ENCODE results near the gene NTN4.
A peak's percentile ranks its signal among the peaks of the same experiment; 100 is the strongest.
"Not testable (repeated sequence)": the region's sequence is repeated elsewhere in the genome, so short reads cannot be mapped to it uniquely, and the experiment has no call there.

NTN4 gene

DNA sequence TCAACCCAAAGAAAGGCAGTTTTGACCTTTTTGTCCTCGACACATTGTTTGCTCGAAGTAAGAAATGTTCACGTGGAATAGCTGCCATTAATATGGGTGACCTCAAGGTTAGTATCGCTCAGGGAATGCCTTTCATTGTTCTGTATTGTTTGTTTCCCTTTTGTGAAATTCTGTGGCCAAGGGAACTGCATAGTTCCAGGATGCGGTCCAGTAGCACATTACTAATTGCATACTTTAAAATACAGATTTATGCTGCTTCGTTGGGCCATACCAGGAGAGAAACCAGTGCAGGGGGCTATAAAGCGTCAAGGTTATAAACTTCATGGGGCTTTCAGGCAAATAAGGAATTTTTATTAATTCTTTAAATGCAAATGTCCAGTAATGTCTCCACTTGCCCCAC, 166.0 kb downstream of the NTN4 start:
- no peak overlapping the region for H3K4me3 Mint-ChIP-seq
- no peaks in the 10 kb centered on the region for H3K36me3 Mint-ChIP-seq (ENCODE audit: low read depth)
- H3K9me3 Mint-ChIP-seq: no peaks in the 10 kb centered on the region
- peaks cover under 1% of the 10 kb centered on the region for H3K27me3 Mint-ChIP-seq (ENCODE audit: low read depth, poor library complexity)
- no peak overlapping the region for H3K27ac Mint-ChIP-seq
- TF ChIP-seq, protein P1, sequence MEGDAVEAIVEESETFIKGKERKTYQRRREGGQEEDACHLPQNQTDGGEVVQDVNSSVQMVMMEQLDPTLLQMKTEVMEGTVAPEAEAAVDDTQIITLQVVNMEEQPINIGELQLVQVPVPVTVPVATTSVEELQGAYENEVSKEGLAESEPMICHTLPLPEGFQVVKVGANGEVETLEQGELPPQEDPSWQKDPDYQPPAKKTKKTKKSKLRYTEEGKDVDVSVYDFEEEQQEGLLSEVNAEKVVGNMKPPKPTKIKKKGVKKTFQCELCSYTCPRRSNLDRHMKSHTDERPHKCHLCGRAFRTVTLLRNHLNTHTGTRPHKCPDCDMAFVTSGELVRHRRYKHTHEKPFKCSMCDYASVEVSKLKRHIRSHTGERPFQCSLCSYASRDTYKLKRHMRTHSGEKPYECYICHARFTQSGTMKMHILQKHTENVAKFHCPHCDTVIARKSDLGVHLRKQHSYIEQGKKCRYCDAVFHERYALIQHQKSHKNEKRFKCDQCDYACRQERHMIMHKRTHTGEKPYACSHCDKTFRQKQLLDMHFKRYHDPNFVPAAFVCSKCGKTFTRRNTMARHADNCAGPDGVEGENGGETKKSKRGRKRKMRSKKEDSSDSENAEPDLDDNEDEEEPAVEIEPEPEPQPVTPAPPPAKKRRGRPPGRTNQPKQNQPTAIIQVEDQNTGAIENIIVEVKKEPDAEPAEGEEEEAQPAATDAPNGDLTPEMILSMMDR (IDR thresholded peaks at IDR 0.05): no peak
- no peak for DNase-seq
- H3K4me1 Mint-ChIP-seq: no peaks in the 10 kb centered on the region

DNA sequence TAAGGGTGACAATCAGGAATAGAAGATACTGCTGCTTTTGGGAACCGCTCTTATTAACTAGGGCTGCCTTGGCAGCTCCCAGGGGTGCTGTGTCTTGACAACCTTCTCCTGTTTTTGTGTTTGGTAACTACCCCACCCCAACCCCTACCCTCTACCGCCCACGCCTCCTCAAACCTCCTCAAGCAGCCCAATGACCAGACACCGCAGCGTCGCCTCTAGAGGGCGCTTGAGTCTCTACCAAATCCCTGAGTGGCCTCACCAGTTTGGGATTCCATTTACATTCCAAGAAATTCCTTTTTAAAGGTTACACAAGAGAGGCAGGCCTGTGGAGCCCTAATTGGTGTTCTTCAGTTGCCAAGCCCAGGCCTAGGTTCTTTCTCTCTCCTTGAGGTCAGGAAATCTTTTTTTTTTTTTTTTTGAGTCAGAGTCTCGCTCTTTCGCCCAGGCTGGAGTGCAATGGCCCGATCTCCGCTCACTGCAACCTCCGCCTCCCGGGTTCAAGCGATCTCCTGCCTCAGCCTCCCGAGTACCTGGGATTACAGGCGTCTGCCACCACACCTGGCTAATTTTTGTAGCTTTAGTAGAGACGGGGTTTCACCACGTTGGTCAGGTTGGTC, 166.9 kb downstream of the NTN4 start:
- Mint-ChIP-seq H3K27me3 (ENCODE audit: low read depth, poor library complexity) (peaks cover 5% of the 10 kb centered on the region), H3K36me3 (ENCODE audit: low read depth) (no peaks in the 10 kb centered on the region), H3K4me1 (no peaks in the 10 kb centered on the region), H3K27ac (no peak overlapping the region), H3K4me3 (no peak overlapping the region), H3K9me3 (no peaks in the 10 kb centered on the region)
- peak; percentile 70 for DNase-seq
- TF ChIP-seq, protein P1 (IDR thresholded peaks at IDR 0.05): peak; percentile 61

GRCh38 chr12:95622879-95623278, 167.7 kb downstream of the NTN4 start:
- Mint-ChIP-seq H3K4me1 (no peaks in the 10 kb centered on the region), H3K27ac (no peak overlapping the region), H3K4me3 (no peak overlapping the region), H3K36me3 (ENCODE audit: low read depth) (no peaks in the 10 kb centered on the region), H3K9me3 (no peaks in the 10 kb centered on the region), H3K27me3 (ENCODE audit: low read depth, poor library complexity) (peaks cover 5% of the 10 kb centered on the region)
- TF ChIP-seq, protein P1 (IDR thresholded peaks at IDR 0.05): no peak
- DNase-seq: no peak

- H3K4me3 Mint-ChIP-seq: no peak overlapping the region
- H3K9me3 Mint-ChIP-seq: no peaks in the 10 kb centered on the region
- DNase-seq: no peak
- H3K36me3 Mint-ChIP-seq (ENCODE audit: low read depth): no peaks in the 10 kb centered on the region
- no peaks in the 10 kb centered on the region for H3K4me1 Mint-ChIP-seq
- TF ChIP-seq, protein P1 (IDR thresholded peaks at IDR 0.05): no peak
- H3K27ac Mint-ChIP-seq: no peak overlapping the region
- H3K27me3 Mint-ChIP-seq (ENCODE audit: low read depth, poor library complexity): peaks cover 5% of the 10 kb centered on the region
Measured at GRCh38 chr12:95621725-95622124, 168.8 kb downstream of the NTN4 start.

- H3K4me1 Mint-ChIP-seq: no peaks in the 10 kb centered on the region
- H3K4me3 Mint-ChIP-seq: no peak overlapping the region
- H3K9me3 Mint-ChIP-seq: no peaks in the 10 kb centered on the region
- no peak overlapping the region for H3K27ac Mint-ChIP-seq
- H3K27me3 Mint-ChIP-seq (ENCODE audit: low read depth, poor library complexity): peaks cover 5% of the 10 kb centered on the region
- no peaks in the 10 kb centered on the region for H3K36me3 Mint-ChIP-seq (ENCODE audit: low read depth)
- TF ChIP-seq, protein P1 (IDR thresholded peaks at IDR 0.05): no peak
- DNase-seq: no peak
Measured at GRCh38 chr12:95620171-95620570, 170.4 kb downstream of the NTN4 start.

GRCh38 chr12:95616470-95616869, 174.1 kb downstream of the NTN4 start:
- not testable (repeated sequence) for H3K27me3 Mint-ChIP-seq (ENCODE audit: low read depth, poor library complexity); H3K9me3 Mint-ChIP-seq; DNase-seq; H3K4me1 Mint-ChIP-seq; H3K4me3 Mint-ChIP-seq; H3K36me3 Mint-ChIP-seq (ENCODE audit: low read depth); H3K27ac Mint-ChIP-seq
